ENCODE measurements around the gene WDFY3. TPM values are rescaled to one million over a fixed set of nuclear protein-coding genes. Genes with fewer than 3 reads are reported as not detected.
A peak's percentile ranks its signal among the peaks of the same experiment; 100 is the strongest.

Gene WDFY3
- total and polyA plus RNA-seq, 12 donors = 4.9 to 68.9 (median 51.1) TPM

- 68 to 74% methylated on average over 1 of the region's 1 CpG for WGBS, 2 donors
- peaks cover 0 to 27% (median 15%) of the 10 kb centered on the region in 9 donors for H3K4me1 ChIP-seq
- intact Hi-C loops (cut with DNase I) = no loop called here
- H3K9me3 ChIP-seq = no peaks in the 10 kb centered on the region
- no peak for TF ChIP-seq CTCF (IDR thresholded peaks at IDR 0.05)
- ATAC-seq (no peak), DNase-seq (no peak)
- H3K27ac ChIP-seq = no peak overlapping the region
- no peak overlapping the region for H3K4me3 ChIP-seq
- H3K27me3 ChIP-seq = no peaks in the 10 kb centered on the region
- peaks cover 0 to 23% (median 0%) of the 10 kb centered on the region in 9 donors for H3K36me3 ChIP-seq
Observed at GRCh38 chr4:84925558-84925957, 40.9 kb downstream of the WDFY3 start.

GRCh38 chr4:84924434-84924833, 42.1 kb downstream of the WDFY3 start:
- Histone ChIP-seq H3K27me3 (no peaks in the 10 kb centered on the region), H3K9me3 (no peaks in the 10 kb centered on the region), H3K4me1 (peaks cover 0 to 30% (median 18%) of the 10 kb centered on the region in 9 donors), H3K27ac (no peak overlapping the region), H3K36me3 (peaks cover 0 to 17% (median 0%) of the 10 kb centered on the region in 9 donors), H3K4me3 (no peak overlapping the region)
- intact Hi-C loops (cut with DNase I) = no loop called here
- ATAC-seq (no peak), DNase-seq (no peak)
- WGBS, 2 donors = 76 to 90% methylated on average over 1 of the region's 1 CpG
- TF ChIP-seq CTCF (IDR thresholded peaks at IDR 0.05) = no peak

- H3K27ac ChIP-seq = peak overlapping the region in 4 of 10 donors; percentile 10 to 55 (median 38)
- no peak for TF ChIP-seq CTCF (IDR thresholded peaks at IDR 0.05)
- no peaks in the 10 kb centered on the region for H3K9me3 ChIP-seq
- H3K4me1 ChIP-seq = peaks cover 0 to 55% (median 41%) of the 10 kb centered on the region in 9 donors
- no peak overlapping the region for H3K4me3 ChIP-seq
- intact Hi-C loops (cut with DNase I) = no loop called here
- H3K27me3 ChIP-seq = no peaks in the 10 kb centered on the region
- 51 to 65% methylated on average over 3 of the region's 3 CpGs for WGBS, 2 donors
- ATAC-seq = peak in 6 of 8 donors; percentile 43 to 84 (median 60)
- H3K36me3 ChIP-seq = peaks cover 0 to 10% (median 0%) of the 10 kb centered on the region in 9 donors
- DNase-seq = no peak
Observed at GRCh38 chr4:84920617-84921016, 45.9 kb downstream of the WDFY3 start.

DNA sequence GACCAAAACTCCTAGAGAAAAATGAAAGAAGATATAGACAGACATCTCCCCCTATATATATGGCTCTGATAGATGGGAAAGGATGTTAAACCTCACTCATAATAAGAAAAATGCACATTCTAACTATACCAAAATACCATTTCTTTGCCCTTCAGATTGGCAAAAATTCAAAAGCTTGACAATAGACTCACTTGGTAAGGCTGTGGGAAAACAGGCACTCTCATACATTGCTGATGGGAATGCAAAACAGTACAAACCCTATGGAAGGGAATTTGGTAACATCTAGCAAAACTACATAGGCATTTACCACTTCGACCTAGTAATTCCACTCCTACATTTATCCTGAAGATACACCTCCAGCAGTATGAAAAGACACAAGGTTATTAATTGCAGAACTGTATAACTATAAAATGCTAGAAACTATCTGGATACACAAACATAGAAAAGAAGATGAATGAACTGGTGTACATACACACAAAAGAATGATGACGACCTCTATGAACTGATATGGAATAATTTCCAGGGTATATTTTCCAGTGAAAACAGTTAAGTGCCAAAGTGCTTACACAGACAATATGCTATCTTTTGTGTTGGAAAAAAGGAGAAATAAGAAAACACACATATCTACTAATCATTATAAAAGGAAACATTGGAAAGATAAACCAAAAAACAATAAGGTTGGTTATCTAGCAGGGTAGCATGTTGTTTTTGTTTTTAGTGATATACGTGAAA, 48.5 kb downstream of the WDFY3 start:
- H3K4me1 ChIP-seq = peaks cover 0 to 62% (median 49%) of the 10 kb centered on the region in 9 donors
- WGBS, 2 donors = 82 to 88% methylated on average over 3 of the region's 3 CpGs
- no peaks in the 10 kb centered on the region for H3K27me3 ChIP-seq

More for the DNA sequence above, 48.5 kb downstream of the WDFY3 start:
- ATAC-seq = no peak
- Histone ChIP-seq H3K27ac (no peak overlapping the region), H3K9me3 (no peaks in the 10 kb centered on the region), H3K36me3 (peaks cover 0 to 16% (median 0%) of the 10 kb centered on the region in 9 donors), H3K4me3 (no peak overlapping the region)
- intact Hi-C loops (cut with DNase I) = loop anchor here in 1 of 10 donors (5.0 kb wide), 1 partner anchor 39 kb away; no protein-coding TSS in a partner anchor
- TF ChIP-seq CTCF (IDR thresholded peaks at IDR 0.05) = no peak
- DNase-seq = no peak

Data from heart right ventricle (tissue), 16 donors.